Smooth muscle cell of the brain vasculature (primary cell): Measurements from ENCODE around the gene KRT2.

ENCODE experiments used
- DNase-seq: peaks from one replicate; pipeline ENCODE4 v3.0.0-alpha.2; 2012; ENCODE audit warnings: low read depth, low spot score

KRT2 gene

GRCh38 chr12:52616680-52617402 lies 35.2 kb downstream of the KRT2 start:
- no peak for DNase-seq

GRCh38 chr12:52615912-52616311 lies 36.1 kb downstream of the KRT2 start:
- no peak for DNase-seq

- no peak for DNase-seq
These were observed 36.7 kb downstream of the KRT2 start for GRCh38 chr12:52615208-52615868.

GRCh38 chr12:52614381-52615207 lies 37.4 kb downstream of the KRT2 start:
- no peak for DNase-seq

- no peak for DNase-seq
These were observed 38.5 kb downstream of the KRT2 start for GRCh38 chr12:52613384-52614030.

GRCh38 chr12:52612431-52613383 lies 39.3 kb downstream of the KRT2 start:
- no peak for DNase-seq

GRCh38 chr12:52611080-52611468 lies 40.9 kb downstream of the KRT2 start:
- DNase-seq: no peak

- no peak for DNase-seq
These were observed 43.0 kb downstream of the KRT2 start for GRCh38 chr12:52608826-52609630.

GRCh38 chr12:52608161-52608560 lies 43.9 kb downstream of the KRT2 start:
- no peak for DNase-seq

GRCh38 chr12:52607314-52607713 lies 44.7 kb downstream of the KRT2 start:
- no peak for DNase-seq

GRCh38 chr12:52606581-52607218 lies 45.3 kb downstream of the KRT2 start:
- no peak for DNase-seq

GRCh38 chr12:52606096-52606495 lies 45.9 kb downstream of the KRT2 start:
- DNase-seq: no peak

GRCh38 chr12:52605542-52605941 lies 46.5 kb downstream of the KRT2 start:
- no peak for DNase-seq

GRCh38 chr12:52604859-52605258 lies 47.2 kb downstream of the KRT2 start:
- no peak for DNase-seq

GRCh38 chr12:52603314-52603713 lies 48.7 kb downstream of the KRT2 start:
- no peak for DNase-seq

- DNase-seq: no peak
These were observed 49.5 kb downstream of the KRT2 start for GRCh38 chr12:52602552-52602951.

- no peak for DNase-seq
These were observed 50.3 kb downstream of the KRT2 start for GRCh38 chr12:52601671-52602070.

GRCh38 chr12:52600941-52601481 lies 51.0 kb downstream of the KRT2 start, which contains the start of gene KRT72:
KRT72 (minus strand) TSS chr12:52601463; CDS start chr12:52601452, 11 bp downstream.
- DNase-seq: no peak

- DNase-seq: no peak
These were observed 51.5 kb downstream of the KRT2 start for GRCh38 chr12:52600475-52600874.
